ENCODE results near the gene DPP4. TPM values are rescaled to one million over a fixed set of nuclear protein-coding genes. Genes with fewer than 3 reads are reported as not detected.

Gene DPP4
- total and polyA plus RNA-seq, 2 experiments from 2014 or later = 1.5 to 2.8 TPM

DNA sequence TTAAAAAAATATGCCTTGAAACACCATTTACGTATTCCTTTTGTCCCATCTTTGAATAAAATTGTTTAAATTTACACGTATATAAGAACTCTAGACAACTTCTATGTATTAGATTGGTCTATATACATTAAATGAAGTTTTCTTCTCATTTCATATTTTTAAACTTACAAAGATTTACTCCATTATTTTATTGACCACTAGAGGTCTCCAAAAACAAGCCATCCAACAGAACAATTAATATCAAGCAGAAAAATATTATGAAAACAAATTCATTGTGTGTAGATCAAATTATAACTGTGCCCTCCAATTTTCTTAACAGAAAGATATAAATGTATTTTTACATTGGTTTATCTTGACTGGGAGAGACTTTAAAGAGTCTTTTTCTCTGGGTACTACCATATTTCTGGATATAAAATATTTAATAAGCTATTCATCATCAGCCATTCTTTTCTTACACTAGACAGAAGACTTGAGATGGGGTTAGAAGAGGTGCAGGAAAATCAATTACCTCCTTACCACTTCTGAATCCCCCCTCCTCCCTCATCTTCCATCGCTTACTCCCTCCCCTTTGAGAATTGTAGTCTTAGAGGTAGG, 66.5 kb downstream of the DPP4 start (continued):
- TF ChIP-seq, protein P1, sequence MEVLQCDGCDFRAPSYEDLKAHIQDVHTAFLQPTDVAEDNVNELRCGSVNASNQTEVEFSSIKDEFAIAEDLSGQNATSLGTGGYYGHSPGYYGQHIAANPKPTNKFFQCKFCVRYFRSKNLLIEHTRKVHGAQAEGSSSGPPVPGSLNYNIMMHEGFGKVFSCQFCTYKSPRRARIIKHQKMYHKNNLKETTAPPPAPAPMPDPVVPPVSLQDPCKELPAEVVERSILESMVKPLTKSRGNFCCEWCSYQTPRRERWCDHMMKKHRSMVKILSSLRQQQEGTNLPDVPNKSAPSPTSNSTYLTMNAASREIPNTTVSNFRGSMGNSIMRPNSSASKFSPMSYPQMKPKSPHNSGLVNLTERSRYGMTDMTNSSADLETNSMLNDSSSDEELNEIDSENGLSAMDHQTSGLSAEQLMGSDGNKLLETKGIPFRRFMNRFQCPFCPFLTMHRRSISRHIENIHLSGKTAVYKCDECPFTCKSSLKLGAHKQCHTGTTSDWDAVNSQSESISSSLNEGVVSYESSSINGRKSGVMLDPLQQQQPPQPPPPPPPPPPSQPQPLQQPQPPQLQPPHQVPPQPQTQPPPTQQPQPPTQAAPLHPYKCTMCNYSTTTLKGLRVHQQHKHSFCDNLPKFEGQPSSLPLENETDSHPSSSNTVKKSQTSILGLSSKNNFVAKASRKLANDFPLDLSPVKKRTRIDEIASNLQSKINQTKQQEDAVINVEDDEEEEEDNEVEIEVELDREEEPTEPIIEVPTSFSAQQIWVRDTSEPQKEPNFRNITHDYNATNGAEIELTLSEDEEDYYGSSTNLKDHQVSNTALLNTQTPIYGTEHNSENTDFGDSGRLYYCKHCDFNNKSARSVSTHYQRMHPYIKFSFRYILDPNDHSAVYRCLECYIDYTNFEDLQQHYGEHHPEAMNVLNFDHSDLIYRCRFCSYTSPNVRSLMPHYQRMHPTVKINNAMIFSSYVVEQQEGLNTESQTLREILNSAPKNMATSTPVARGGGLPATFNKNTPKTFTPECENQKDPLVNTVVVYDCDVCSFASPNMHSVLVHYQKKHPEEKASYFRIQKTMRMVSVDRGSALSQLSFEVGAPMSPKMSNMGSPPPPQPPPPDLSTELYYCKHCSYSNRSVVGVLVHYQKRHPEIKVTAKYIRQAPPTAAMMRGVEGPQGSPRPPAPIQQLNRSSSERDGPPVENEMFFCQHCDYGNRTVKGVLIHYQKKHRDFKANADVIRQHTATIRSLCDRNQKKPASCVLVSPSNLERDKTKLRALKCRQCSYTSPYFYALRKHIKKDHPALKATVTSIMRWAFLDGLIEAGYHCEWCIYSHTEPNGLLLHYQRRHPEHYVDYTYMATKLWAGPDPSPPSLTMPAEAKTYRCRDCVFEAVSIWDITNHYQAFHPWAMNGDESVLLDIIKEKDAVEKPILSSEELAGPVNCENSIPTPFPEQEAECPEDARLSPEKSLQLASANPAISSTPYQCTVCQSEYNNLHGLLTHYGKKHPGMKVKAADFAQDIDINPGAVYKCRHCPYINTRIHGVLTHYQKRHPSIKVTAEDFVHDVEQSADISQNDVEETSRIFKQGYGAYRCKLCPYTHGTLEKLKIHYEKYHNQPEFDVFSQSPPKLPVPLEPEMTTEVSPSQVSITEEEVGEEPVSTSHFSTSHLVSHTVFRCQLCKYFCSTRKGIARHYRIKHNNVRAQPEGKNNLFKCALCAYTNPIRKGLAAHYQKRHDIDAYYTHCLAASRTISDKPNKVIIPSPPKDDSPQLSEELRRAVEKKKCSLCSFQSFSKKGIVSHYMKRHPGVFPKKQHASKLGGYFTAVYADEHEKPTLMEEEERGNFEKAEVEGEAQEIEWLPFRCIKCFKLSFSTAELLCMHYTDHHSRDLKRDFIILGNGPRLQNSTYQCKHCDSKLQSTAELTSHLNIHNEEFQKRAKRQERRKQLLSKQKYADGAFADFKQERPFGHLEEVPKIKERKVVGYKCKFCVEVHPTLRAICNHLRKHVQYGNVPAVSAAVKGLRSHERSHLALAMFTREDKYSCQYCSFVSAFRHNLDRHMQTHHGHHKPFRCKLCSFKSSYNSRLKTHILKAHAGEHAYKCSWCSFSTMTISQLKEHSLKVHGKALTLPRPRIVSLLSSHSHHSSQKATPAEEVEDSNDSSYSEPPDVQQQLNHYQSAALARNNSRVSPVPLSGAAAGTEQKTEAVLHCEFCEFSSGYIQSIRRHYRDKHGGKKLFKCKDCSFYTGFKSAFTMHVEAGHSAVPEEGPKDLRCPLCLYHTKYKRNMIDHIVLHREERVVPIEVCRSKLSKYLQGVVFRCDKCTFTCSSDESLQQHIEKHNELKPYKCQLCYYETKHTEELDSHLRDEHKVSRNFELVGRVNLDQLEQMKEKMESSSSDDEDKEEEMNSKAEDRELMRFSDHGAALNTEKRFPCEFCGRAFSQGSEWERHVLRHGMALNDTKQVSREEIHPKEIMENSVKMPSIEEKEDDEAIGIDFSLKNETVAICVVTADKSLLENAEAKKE (CRISPR knock-in tag; IDR thresholded peaks at IDR 0.05) = no peak

DNA sequence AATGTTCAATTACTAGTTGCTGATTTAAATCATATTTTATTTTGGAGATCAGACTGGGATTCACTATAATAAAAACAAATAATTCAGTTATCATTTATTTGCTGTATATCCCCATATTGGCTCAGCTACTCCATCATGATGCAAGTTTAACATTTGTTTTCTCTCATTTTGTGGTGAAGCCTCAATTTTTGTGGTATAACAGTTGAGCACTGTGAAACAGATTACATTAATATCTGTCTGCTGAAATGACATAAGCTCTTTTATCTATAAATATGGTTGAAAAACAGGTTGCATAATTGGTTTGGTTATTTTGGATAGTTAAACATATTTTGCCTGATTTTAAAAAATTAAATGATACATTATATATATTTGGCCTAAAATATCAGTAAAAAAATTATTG, 67.7 kb downstream of the DPP4 start:
- H3K4me1 Mint-ChIP-seq = peaks cover 39% of the 10 kb centered on the region
- H3K9me2 ChIP-seq (ENCODE audit: insufficient read depth) = peaks cover 4% of the 10 kb centered on the region; the same call in 1 of the 2 replicates
- no peaks in the 10 kb centered on the region for H3F3A ChIP-seq (replicated peaks; ENCODE audit: low read depth)
- no peaks in the 10 kb centered on the region for H3K36me3 ChIP-seq (ENCODE audit: insufficient read depth)
- H4K20me1 ChIP-seq (replicated peaks; ENCODE audit: insufficient read depth) = no peaks in the 10 kb centered on the region
- no peaks in the 10 kb centered on the region; the same call in 2 of the 3 replicates for H3K9me3 Mint-ChIP-seq
- H3K27ac Mint-ChIP-seq = no peak overlapping the region
- H3K4me3 Mint-ChIP-seq = no peak overlapping the region
- no peak overlapping the region for H3K4me2 ChIP-seq
- H3K4me3 ChIP-seq = no peak overlapping the region
- DNase-seq (ENCODE audit: low spot score) = no peak
- H2AFZ ChIP-seq = no peak overlapping the region
- H3K36me3 Mint-ChIP-seq (ENCODE audit: low read depth) = no peaks in the 10 kb centered on the region; the same call in 1 of the 3 replicates
- H3K27ac ChIP-seq (ENCODE audit: low read depth) = no peak overlapping the region
- H3K79me2 ChIP-seq (replicated peaks; ENCODE audit: insufficient read depth) = no peaks in the 10 kb centered on the region
- no peaks in the 10 kb centered on the region for H3K27me3 ChIP-seq (ENCODE audit: insufficient read depth)
- H3K4me1 ChIP-seq (ENCODE audit: insufficient read depth) = peaks cover 23% of the 10 kb centered on the region
- H3K27me3 Mint-ChIP-seq (ENCODE audit: insufficient read depth, low read depth, poor library complexity) = no peaks in the 10 kb centered on the region
- ATAC-seq = no peak
- no peak for TF ChIP-seq EZH2 (IDR thresholded peaks at IDR 0.05; ENCODE audit: low read depth, unreplicated experiment)
- TF ChIP-seq, protein P2, sequence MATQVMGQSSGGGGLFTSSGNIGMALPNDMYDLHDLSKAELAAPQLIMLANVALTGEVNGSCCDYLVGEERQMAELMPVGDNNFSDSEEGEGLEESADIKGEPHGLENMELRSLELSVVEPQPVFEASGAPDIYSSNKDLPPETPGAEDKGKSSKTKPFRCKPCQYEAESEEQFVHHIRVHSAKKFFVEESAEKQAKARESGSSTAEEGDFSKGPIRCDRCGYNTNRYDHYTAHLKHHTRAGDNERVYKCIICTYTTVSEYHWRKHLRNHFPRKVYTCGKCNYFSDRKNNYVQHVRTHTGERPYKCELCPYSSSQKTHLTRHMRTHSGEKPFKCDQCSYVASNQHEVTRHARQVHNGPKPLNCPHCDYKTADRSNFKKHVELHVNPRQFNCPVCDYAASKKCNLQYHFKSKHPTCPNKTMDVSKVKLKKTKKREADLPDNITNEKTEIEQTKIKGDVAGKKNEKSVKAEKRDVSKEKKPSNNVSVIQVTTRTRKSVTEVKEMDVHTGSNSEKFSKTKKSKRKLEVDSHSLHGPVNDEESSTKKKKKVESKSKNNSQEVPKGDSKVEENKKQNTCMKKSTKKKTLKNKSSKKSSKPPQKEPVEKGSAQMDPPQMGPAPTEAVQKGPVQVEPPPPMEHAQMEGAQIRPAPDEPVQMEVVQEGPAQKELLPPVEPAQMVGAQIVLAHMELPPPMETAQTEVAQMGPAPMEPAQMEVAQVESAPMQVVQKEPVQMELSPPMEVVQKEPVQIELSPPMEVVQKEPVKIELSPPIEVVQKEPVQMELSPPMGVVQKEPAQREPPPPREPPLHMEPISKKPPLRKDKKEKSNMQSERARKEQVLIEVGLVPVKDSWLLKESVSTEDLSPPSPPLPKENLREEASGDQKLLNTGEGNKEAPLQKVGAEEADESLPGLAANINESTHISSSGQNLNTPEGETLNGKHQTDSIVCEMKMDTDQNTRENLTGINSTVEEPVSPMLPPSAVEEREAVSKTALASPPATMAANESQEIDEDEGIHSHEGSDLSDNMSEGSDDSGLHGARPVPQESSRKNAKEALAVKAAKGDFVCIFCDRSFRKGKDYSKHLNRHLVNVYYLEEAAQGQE (IDR thresholded peaks at IDR 0.05; ENCODE audit: unreplicated experiment) = no peak
- no peak for TF ChIP-seq CREB1 (CRISPR knock-in tag; IDR thresholded peaks at IDR 0.05; ENCODE audit: low read depth)
- TF ChIP-seq, protein P3, sequence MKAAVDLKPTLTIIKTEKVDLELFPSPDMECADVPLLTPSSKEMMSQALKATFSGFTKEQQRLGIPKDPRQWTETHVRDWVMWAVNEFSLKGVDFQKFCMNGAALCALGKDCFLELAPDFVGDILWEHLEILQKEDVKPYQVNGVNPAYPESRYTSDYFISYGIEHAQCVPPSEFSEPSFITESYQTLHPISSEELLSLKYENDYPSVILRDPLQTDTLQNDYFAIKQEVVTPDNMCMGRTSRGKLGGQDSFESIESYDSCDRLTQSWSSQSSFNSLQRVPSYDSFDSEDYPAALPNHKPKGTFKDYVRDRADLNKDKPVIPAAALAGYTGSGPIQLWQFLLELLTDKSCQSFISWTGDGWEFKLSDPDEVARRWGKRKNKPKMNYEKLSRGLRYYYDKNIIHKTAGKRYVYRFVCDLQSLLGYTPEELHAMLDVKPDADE (IDR thresholded peaks at IDR 0.05) = no peak
- TF ChIP-seq NANOG (IDR thresholded peaks at IDR 0.05; ENCODE audit: borderline replicate concordance) = no peak
- TF ChIP-seq STAT1 (IDR thresholded peaks at IDR 0.05; ENCODE audit: unreplicated experiment) = no peak
- no peak for TF ChIP-seq ZNF331 (CRISPR knock-in tag; IDR thresholded peaks at IDR 0.05; ENCODE audit: low read depth)
- TF ChIP-seq, protein P4, sequence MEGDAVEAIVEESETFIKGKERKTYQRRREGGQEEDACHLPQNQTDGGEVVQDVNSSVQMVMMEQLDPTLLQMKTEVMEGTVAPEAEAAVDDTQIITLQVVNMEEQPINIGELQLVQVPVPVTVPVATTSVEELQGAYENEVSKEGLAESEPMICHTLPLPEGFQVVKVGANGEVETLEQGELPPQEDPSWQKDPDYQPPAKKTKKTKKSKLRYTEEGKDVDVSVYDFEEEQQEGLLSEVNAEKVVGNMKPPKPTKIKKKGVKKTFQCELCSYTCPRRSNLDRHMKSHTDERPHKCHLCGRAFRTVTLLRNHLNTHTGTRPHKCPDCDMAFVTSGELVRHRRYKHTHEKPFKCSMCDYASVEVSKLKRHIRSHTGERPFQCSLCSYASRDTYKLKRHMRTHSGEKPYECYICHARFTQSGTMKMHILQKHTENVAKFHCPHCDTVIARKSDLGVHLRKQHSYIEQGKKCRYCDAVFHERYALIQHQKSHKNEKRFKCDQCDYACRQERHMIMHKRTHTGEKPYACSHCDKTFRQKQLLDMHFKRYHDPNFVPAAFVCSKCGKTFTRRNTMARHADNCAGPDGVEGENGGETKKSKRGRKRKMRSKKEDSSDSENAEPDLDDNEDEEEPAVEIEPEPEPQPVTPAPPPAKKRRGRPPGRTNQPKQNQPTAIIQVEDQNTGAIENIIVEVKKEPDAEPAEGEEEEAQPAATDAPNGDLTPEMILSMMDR (conservative IDR thresholded peaks at IDR 0.05; ENCODE audit: low read depth in 2 of 2) = no peak
- TF ChIP-seq JUNB (IDR thresholded peaks at IDR 0.05; ENCODE audit: unreplicated experiment) = no peak
- TF ChIP-seq EZH2phosphoT487 (IDR thresholded peaks at IDR 0.05; ENCODE audit: unreplicated experiment) = no peak
- TF ChIP-seq POLR2AphosphoS5 (IDR thresholded peaks at IDR 0.05; ENCODE audit: low read depth) = no peak

Measured in GM23338 (cell line).